Nephron (organoid): ENCODE measurements around the gene LINGO3.

ENCODE experiments used
- H3K27ac Mint-ChIP-seq, 3 experiments: 2 replicates each; pipeline ENCODE4 v1.8.0; 2020; ENCODE audit warnings: mixed read lengths in 3 of 3, mild to moderate bottlenecking in 2 of 3, moderate library complexity in 1 of 3
- H3K27me3 Mint-ChIP-seq: 2 replicates; pipeline ENCODE4 v1.8.0; 2021; ENCODE audit warnings: low read depth, mild to moderate bottlenecking, moderate library complexity, mixed read lengths
- H3K36me3 Mint-ChIP-seq: 2 replicates; pipeline ENCODE4 v1.8.0; 2020; ENCODE audit warnings: low read depth, mixed read lengths
- H3K4me1 Mint-ChIP-seq: 2 replicates; pipeline ENCODE4 v1.8.0; 2020; ENCODE audit warnings: mixed read lengths
- H3K4me3 Mint-ChIP-seq, 3 experiments: 2 replicates each; pipeline ENCODE4 v1.8.0; 2020; ENCODE audit warnings: mild to moderate bottlenecking in 3 of 3, mixed read lengths in 3 of 3, moderate library complexity in 2 of 3
- H3K9me3 Mint-ChIP-seq: 2 replicates; pipeline ENCODE4 v1.8.0; 2020; ENCODE audit warnings: mixed read lengths
- TF ChIP-seq, protein P1 (sequence below), 3 experiments: fragments of 200-600 bp; sonication (generic); IDR thresholded peaks; one replicate each; pipeline ENCODE4 v1.5.0; 2021; ENCODE audit warnings: antibody characterized with exemption in 3 of 3; ENCODE audit not compliant: unreplicated experiment in 3 of 3

Gene LINGO3

DNA sequence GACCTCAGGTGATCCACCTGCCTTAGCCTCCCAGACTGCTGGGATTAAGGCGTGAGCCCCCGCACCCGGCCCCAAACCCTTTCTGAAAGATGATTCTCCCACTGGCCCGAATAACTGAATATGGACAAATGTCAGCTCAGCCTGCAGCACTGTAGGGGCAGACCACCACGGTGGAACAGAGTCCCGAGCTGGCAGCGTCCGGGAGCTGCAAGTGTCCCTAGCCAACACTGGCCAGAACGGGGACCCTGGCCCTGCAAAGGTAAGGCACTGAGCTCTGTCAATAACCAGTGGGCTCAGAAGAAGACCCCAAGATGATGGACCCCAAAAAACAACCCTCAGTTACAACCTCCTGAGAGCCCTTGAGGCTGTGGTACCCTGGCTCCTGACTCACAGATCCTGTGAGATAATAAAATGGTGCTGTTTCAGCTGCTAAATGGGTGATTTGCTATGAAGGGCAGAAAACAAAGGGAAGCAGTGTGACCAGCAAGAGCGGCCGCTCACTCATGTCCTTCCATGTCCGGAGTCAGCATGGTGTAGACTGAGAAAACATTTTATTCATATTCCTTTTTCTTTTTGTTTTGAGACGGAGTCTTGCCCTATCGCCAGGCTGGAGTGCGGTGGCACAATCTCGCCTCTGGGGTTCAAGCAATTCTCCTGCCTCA, 18.9 kb upstream of the LINGO3 start:
- Mint-ChIP-seq H3K36me3 (peaks cover 14% of the 10 kb centered on the region), H3K4me3 (peak overlapping the region; percentile 99), H3K27me3 (peaks cover 3% of the 10 kb centered on the region), H3K27ac (peak overlapping the region in 1 of 3 experiments; percentile 46), H3K9me3 (no peaks in the 10 kb centered on the region), H3K4me1 (peaks cover 60% of the 10 kb centered on the region)
- TF ChIP-seq, protein P1, sequence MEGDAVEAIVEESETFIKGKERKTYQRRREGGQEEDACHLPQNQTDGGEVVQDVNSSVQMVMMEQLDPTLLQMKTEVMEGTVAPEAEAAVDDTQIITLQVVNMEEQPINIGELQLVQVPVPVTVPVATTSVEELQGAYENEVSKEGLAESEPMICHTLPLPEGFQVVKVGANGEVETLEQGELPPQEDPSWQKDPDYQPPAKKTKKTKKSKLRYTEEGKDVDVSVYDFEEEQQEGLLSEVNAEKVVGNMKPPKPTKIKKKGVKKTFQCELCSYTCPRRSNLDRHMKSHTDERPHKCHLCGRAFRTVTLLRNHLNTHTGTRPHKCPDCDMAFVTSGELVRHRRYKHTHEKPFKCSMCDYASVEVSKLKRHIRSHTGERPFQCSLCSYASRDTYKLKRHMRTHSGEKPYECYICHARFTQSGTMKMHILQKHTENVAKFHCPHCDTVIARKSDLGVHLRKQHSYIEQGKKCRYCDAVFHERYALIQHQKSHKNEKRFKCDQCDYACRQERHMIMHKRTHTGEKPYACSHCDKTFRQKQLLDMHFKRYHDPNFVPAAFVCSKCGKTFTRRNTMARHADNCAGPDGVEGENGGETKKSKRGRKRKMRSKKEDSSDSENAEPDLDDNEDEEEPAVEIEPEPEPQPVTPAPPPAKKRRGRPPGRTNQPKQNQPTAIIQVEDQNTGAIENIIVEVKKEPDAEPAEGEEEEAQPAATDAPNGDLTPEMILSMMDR (IDR thresholded peaks at IDR 0.05; ENCODE audit: unreplicated experiment in 3 of 3), result no peak

DNA sequence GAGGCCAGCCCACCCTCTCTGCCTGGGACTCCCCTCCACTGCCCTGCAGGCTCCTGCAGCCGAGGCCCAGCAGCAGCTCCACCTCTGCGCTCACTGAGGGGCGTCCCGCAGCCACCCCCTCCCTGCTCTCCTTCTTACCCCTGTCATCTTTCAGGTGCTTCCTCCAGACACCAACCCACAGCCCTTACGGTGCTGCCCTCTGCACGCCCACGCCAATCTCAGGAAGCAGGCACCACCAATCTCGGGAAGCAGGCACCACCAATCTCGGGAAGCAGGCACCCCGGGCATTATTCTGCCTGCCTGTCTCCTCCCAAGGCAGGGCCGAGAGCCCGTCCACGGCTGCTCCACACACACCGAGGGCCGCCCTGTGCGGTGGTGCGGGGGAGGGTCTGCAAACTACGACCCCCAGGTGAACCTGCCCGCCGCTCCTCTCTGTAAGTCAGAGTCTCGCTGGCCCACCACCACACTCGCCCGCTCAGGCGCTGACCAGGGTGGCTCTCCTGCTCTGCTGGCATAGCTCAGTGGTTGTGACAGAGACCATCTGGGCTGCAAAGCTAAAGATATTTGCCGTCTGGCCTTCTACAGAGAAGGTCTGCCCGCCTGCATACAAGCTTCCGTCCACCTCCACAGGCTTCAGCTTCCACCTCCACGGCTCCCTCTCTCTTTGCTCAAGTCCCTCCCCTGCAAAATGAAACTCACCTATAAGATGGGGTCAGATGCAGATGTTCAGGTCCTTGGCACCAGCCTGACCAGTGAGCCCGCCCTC, 17.5 kb upstream of the LINGO3 start:
- peak overlapping the region; percentile 76 to 99 (median 99) for H3K4me3 Mint-ChIP-seq
- H3K9me3 Mint-ChIP-seq, result no peaks in the 10 kb centered on the region

DNA sequence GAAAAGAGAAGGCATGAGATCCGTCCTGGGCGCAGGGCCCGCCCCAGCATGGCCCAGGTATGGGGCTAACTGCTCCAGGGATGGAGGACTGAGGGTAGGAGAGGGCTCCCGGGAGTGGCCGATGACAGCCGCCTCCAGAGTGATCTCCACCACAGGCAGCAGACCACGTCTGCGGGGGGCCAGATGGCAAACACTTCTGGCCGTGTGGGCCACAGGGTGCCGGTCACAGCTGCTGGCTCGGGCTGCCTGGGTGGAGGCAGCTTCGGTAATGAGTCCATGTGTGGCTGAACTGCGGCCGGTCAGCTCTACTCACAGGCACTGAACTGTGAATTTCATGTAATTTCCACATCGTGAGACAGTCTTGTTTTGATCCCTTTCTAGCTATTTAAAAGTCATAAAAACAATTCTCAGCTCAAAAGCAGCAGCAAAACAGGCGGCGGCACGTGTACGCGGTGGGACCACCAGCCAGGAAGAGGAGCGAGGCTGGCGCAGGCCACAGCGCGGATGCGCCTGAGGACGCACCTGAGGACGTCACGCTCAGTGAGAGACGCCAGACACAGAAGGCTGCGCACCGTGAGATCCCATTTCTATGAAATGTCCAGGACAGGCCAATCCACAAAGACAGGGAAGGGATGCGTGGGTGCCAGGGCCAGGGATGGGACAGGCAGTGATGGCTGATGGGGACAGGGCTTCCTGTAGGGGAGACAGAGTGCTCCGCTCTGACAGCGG, 16.4 kb upstream of the LINGO3 start:
- Mint-ChIP-seq H3K9me3 (no peaks in the 10 kb centered on the region), H3K4me3 (peak overlapping the region; percentile 46 to 67 (median 58)), H3K36me3 (peaks cover 14% of the 10 kb centered on the region), H3K27ac (no peak overlapping the region), H3K27me3 (peaks cover 3% of the 10 kb centered on the region), H3K4me1 (peaks cover 37% of the 10 kb centered on the region)
- TF ChIP-seq, protein P1 (IDR thresholded peaks at IDR 0.05; ENCODE audit: unreplicated experiment in 3 of 3), result no peak

More for the DNA sequence above, 17.5 kb upstream of the LINGO3 start:
- Mint-ChIP-seq H3K27ac (peak overlapping the region in 2 of 3 experiments; percentile 6 to 77), H3K36me3 (peaks cover 14% of the 10 kb centered on the region), H3K4me1 (peaks cover 48% of the 10 kb centered on the region), H3K27me3 (peaks cover 3% of the 10 kb centered on the region)
- TF ChIP-seq, protein P1 (IDR thresholded peaks at IDR 0.05; ENCODE audit: unreplicated experiment in 3 of 3), result no peak

DNA sequence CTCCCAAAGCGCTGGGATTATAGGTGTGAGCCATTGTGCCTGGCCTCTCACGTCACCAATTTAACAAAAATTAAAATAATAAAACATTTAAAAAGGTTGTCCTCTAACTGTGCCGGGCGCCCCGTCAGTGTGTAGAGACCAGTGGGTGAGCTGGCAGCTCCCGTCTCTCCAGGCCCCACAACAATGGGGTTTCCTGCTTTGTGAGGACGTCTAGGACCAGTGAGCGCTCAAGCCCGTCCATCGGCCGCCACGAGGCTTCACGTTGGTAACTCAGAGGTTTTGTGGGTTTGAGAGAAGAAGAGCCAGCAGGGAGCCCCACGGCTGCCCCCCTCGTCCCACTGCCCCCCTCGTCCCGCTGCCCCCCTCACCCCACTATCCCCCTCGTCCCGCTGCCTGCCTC, 15.8 kb upstream of the LINGO3 start:
- H3K27me3 Mint-ChIP-seq, result peaks cover 3% of the 10 kb centered on the region
- no peaks in the 10 kb centered on the region for H3K9me3 Mint-ChIP-seq
- TF ChIP-seq, protein P1 (IDR thresholded peaks at IDR 0.05; ENCODE audit: unreplicated experiment in 3 of 3), result no peak
- H3K27ac Mint-ChIP-seq, result no peak overlapping the region
- no peak overlapping the region for H3K4me3 Mint-ChIP-seq
- peaks cover 14% of the 10 kb centered on the region for H3K36me3 Mint-ChIP-seq
- H3K4me1 Mint-ChIP-seq, result peaks cover 33% of the 10 kb centered on the region

DNA sequence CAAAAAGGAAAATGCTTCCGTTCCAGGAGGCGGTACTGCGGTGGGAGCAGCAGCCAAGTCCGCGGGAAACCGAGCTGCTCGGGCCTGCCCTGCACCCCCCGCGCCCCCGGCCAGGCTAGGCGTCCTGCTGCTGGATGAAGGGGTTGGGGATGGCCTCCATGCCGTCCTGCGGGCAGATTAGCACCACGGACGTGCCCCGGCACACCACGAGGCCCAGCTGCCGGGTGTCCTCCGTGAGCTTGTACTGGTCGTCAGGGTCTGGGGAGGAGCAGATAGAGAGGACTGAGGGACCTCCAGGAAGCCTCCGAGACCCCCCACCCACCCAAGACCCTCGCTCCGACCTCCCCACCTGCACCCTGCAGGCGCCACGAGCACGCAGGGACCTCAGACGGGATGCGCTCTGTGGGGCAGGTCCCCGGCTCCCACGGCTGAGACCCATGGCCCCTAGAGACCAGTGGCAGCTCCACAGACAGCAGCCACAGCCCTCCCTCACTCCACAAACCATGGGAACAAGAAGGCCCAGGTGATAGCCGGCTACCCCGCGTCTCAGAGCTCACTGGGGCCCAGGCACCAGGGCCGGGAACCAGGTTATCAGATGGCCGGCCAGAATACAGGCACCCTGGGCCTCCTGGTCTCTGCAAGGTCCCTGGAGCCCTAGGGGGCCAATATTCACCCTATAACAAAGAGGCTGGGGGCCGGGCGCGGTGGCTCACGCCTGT, 13.8 kb upstream of the LINGO3 start:
- H3K9me3 Mint-ChIP-seq, result no peaks in the 10 kb centered on the region
- no peak overlapping the region for H3K4me3 Mint-ChIP-seq
- TF ChIP-seq, protein P1 (IDR thresholded peaks at IDR 0.05; ENCODE audit: unreplicated experiment in 3 of 3), result no peak
- peaks cover 14% of the 10 kb centered on the region for H3K36me3 Mint-ChIP-seq
- H3K27ac Mint-ChIP-seq, result no peak overlapping the region
- peaks cover 3% of the 10 kb centered on the region for H3K27me3 Mint-ChIP-seq
- H3K4me1 Mint-ChIP-seq, result peaks cover 17% of the 10 kb centered on the region
